Breast epithelium (tissue), 4 donors: ENCODE results near the gene NDUFB7. TPM values are rescaled to one million over a fixed set of nuclear protein-coding genes. Genes with fewer than 3 reads are reported as not detected.

Source experiments
- DNase-seq, 2 donors: peaks; one replicate each; pipeline ENCODE4 v3.0.0-alpha.2; 2019; ENCODE audit warnings: low spot score in 2 of 2
- H3K27ac ChIP-seq, 2 donors: fragments of 200-600 bp; sonication (generic) in 1 of 2; one replicate each; pipeline ENCODE4 v1.5.1; 2016 to 2019; ENCODE audit warnings: mild to moderate bottlenecking in 1 of 2
- H3K27me3 ChIP-seq, 2 donors: fragments of 200-600 bp; sonication (generic) in 1 of 2; one replicate each; pipeline versions ENCODE4 v1.5.1 to v1.6.0; 2017 to 2019; ENCODE audit warnings: control low read depth in 1 of 2, mild to moderate bottlenecking in 1 of 2
- H3K36me3 ChIP-seq: fragments of 200-600 bp; one replicate; pipeline ENCODE4 v1.5.1; 2019
- H3K4me1 ChIP-seq, 2 donors: fragments of 200-600 bp; sonication (generic); one replicate each; pipeline ENCODE4 v1.5.1; 2016 to 2019; ENCODE audit warnings: control low read depth in 1 of 2
- H3K4me3 ChIP-seq, 3 donors: fragments of 200-600 bp; sonication (generic); 1 replicate in 2 of 3; 2 replicates in 1 of 3; pipeline ENCODE4 v1.5.1; 2016 to 2019; ENCODE audit warnings: mild to moderate bottlenecking in 3 of 3, moderate library complexity in 2 of 3
- H3K9me3 ChIP-seq, 2 donors: fragments of 200-600 bp; sonication (generic) in 1 of 2; one replicate each; pipeline ENCODE4 v1.5.1; 2016 to 2019; ENCODE audit warnings: control low read depth in 1 of 2
- POLR2A ChIP-seq: fragments of 450-650 bp; IDR thresholded peaks from one replicate; pipeline ENCODE4 v1.6.1; 2016; ENCODE audit warnings: antibody characterized with exemption, mild to moderate bottlenecking, moderate library complexity
- POLR2AphosphoS5 ChIP-seq, 3 donors: sonication (generic); formaldehyde crosslinking; IDR thresholded peaks; one replicate each; pipeline ENCODE4 v1.6.1; 2017; ENCODE audit warnings: antibody characterized with exemption in 3 of 3
- intact Hi-C: fragments of 100-400 bp; cut with DNase I; formaldehyde crosslinking; loops from one replicate; pipeline ENCODE4 v1.15.1; 2023; ENCODE audit warnings: low total_unique reads
- total RNA-seq, 3 donors: library from RNA; depleted of rRNA; stranded (reverse); fragments of >200 nt; gene quantifications; one replicate each; pipeline ENCODE4 v1.1.0, GENCODE V29; 2016
- TF ChIP-seq, protein P1 (sequence below), 3 donors: fragments of 450-650 bp; IDR thresholded peaks; one replicate each; pipeline ENCODE4 v1.5.1; 2016 to 2017; ENCODE audit warnings: antibody characterized with exemption in 3 of 3, mild to moderate bottlenecking in 3 of 3, moderate library complexity in 3 of 3

Gene NDUFB7
- total RNA-seq, 3 donors from 2014 or later = 283 to 388 (median 299) TPM

DNA sequence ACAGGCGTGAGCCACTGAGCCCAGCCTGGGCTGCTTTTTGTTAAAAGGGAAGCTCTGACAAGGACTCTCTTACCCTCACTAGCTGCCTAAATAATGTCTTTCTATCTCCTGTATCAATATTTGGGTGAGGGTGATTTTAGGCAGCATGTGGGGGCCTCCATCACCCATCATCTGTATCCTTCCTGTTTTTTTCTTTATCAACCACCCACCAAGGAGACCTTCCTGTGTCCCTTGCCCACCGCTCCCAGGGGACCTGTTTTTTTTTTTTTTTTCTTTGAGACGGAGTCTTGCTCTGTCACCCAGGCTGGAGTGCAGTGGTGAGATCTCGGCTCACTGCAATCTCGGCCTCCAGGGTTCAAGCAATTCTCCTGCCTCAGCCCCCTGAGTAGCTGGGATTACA, 5.4 kb upstream of the NDUFB7 start:
- TF ChIP-seq POLR2A (no peak), POLR2AphosphoS5 (IDR thresholded peaks at IDR 0.05) (no peak)
- TF ChIP-seq, protein P1, sequence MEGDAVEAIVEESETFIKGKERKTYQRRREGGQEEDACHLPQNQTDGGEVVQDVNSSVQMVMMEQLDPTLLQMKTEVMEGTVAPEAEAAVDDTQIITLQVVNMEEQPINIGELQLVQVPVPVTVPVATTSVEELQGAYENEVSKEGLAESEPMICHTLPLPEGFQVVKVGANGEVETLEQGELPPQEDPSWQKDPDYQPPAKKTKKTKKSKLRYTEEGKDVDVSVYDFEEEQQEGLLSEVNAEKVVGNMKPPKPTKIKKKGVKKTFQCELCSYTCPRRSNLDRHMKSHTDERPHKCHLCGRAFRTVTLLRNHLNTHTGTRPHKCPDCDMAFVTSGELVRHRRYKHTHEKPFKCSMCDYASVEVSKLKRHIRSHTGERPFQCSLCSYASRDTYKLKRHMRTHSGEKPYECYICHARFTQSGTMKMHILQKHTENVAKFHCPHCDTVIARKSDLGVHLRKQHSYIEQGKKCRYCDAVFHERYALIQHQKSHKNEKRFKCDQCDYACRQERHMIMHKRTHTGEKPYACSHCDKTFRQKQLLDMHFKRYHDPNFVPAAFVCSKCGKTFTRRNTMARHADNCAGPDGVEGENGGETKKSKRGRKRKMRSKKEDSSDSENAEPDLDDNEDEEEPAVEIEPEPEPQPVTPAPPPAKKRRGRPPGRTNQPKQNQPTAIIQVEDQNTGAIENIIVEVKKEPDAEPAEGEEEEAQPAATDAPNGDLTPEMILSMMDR (IDR thresholded peaks at IDR 0.05) = no peak
- Histone ChIP-seq H3K4me1 (no peaks in the 10 kb centered on the region), H3K36me3 (no peaks in the 10 kb centered on the region), H3K4me3 (no peak overlapping the region), H3K27me3 (no peaks in the 10 kb centered on the region), H3K27ac (no peak overlapping the region), H3K9me3 (no peaks in the 10 kb centered on the region)
- DNase-seq = no peak
- intact Hi-C loops = no loop called here

DNA sequence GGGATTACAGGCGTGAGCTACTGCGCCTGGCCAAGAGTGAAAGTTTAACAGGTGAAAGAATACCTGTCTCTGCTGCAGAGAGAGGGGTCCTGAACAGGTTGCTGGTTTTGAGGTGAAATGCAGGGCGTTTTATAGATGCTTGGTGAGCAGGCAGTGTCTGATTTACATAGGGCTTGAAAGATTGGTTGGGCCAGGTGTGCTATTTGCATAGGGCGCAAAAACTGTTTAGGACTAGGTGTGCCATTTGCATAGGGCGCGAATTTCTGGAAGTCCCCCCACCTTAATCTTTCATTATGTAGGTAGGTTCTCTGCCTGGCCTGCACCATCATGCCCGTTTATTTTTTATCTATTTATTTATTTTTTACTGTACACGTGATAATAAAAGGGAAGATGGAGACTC, 4.5 kb upstream of the NDUFB7 start:
- no peak overlapping the region for H3K27ac ChIP-seq
- no peak for TF ChIP-seq POLR2AphosphoS5 (IDR thresholded peaks at IDR 0.05)
- TF ChIP-seq POLR2A = no peak
- TF ChIP-seq, protein P1 (IDR thresholded peaks at IDR 0.05) = no peak
- H3K4me1 ChIP-seq = no peaks in the 10 kb centered on the region
- H3K4me3 ChIP-seq = no peak overlapping the region
- H3K27me3 ChIP-seq = no peaks in the 10 kb centered on the region
- intact Hi-C loops = no loop called here
- H3K9me3 ChIP-seq = no peaks in the 10 kb centered on the region
- H3K36me3 ChIP-seq = no peaks in the 10 kb centered on the region
- DNase-seq = no peak

- Histone ChIP-seq H3K36me3 (no peaks in the 10 kb centered on the region), H3K27me3 (no peaks in the 10 kb centered on the region), H3K27ac (no peak overlapping the region), H3K4me1 (peaks cover 5 to 8% of the 10 kb centered on the region in 2 donors), H3K9me3 (no peaks in the 10 kb centered on the region), H3K4me3 (no peak overlapping the region)
- intact Hi-C loops = no loop called here
- TF ChIP-seq POLR2AphosphoS5 (IDR thresholded peaks at IDR 0.05) (no peak), POLR2A (no peak)
- TF ChIP-seq, protein P1 (IDR thresholded peaks at IDR 0.05) = no peak
- DNase-seq = no peak
These were observed 3.6 kb upstream of the NDUFB7 start for GRCh38 chr19:14575428-14575980.

GRCh38 chr19:14570864-14571527, 870 bp downstream of the NDUFB7 start:
- intact Hi-C loops = loop anchor here (5.0 kb wide), 1 partner anchor 861 kb away; no protein-coding TSS in a partner anchor
- H3K4me3 ChIP-seq = peak overlapping the region; percentile 84 to 97 (median 89)
- TF ChIP-seq, protein P1 (IDR thresholded peaks at IDR 0.05) = no peak
- TF ChIP-seq POLR2AphosphoS5 (IDR thresholded peaks at IDR 0.05) (no peak), POLR2A (no peak)
- no peak for DNase-seq
- no peaks in the 10 kb centered on the region for H3K27me3 ChIP-seq
- no peak overlapping the region for H3K27ac ChIP-seq
- no peaks in the 10 kb centered on the region for H3K36me3 ChIP-seq
- H3K9me3 ChIP-seq = no peaks in the 10 kb centered on the region
- H3K4me1 ChIP-seq = peaks cover 5 to 12% of the 10 kb centered on the region in 2 donors

DNA sequence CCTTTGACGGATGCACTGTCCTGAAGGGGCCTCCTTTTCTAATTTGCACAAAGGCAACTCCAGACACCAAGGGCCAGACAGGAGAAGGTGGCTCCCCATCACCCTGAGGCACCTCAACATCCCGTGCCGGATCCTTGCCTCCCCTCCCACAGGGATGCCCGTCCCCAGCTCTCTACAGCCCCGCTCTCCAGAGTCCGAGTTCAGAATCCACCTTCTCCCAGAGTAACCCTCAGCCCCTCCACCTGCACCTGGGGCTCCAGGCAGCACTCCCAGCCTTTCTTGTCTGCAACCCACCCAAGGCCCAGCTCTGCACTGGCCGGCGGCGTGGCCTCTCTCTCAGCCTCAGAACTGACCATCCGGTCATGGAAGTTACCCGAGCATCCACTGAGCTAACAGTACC, 4.8 kb downstream of the NDUFB7 start:
- TF ChIP-seq POLR2A = no peak
- TF ChIP-seq, protein P1 (IDR thresholded peaks at IDR 0.05) = no peak
- TF ChIP-seq POLR2AphosphoS5 (IDR thresholded peaks at IDR 0.05) = no peak
- Histone ChIP-seq H3K4me1 (peaks cover 12 to 25% of the 10 kb centered on the region in 2 donors), H3K27me3 (no peaks in the 10 kb centered on the region), H3K36me3 (no peaks in the 10 kb centered on the region), H3K27ac (no peak overlapping the region), H3K9me3 (no peaks in the 10 kb centered on the region), H3K4me3 (no peak overlapping the region)
- intact Hi-C loops = loop anchor here (10.0 kb wide), 1 partner anchor 118 kb away; no protein-coding TSS in a partner anchor
- no peak for DNase-seq
